Measurements from ENCODE around the gene ADIPOQ.
"Not testable (repeated sequence)": the region's sequence is repeated elsewhere in the genome, so short reads cannot be mapped to it uniquely, and the experiment has no call there.

Gene ADIPOQ

DNA sequence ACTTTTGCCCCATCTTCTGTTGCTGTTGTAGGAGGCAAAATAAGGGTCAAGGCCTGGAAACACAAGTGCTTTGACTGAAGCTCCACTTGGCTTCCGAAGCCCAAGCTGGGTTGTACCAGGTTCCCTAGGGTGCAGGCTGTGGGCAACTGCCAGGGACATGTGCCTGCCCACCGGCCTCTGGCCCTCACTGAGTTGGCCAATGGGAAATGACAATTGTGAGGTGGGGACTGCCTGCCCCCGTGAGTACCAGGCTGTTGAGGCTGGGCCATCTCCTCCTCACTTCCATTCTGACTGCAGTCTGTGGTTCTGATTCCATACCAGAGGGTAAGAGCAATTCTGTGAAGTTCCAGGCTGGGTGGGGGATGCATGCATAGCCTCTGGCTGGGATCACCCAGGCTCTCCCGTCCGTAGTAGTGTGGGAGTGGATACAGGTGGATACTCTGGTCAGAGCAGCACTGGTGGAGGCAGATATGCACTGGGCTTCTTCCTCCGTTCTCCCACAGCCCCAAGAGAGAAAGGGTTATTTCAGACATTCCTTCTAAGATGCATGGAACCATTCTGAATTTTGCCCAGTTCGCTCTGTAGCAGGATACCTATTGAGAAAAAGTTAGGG, at the start of gene ADIPOQ:
TSS of gene ADIPOQ (plus strand) at position 285 of the 613 bp plus-strand sequence. CDS start 10,349 bp downstream, outside the sequence.
- DNase-seq: no peak

- DNase-seq: no peak
Observed at GRCh38 chr3:186798239-186798874, 44.2 kb upstream of the ADIPOQ start.

DNA sequence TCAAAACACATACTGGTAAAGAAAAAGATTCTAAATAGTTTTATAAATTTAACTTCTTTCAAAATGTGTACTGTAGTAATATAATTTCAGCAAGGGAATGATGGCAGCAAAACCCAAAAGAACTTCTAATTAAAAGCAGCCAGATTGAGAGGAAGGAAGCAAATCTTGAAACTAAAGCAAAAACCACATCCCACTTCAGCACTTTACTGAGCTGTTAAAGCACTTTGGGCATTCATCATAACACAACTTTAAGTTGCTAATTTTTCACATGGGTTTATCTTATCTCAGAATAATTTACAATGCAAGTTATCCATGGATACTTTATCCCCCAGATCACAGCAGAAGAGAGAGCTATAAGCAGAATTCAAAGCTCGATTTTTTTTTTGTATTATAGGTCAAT, 42.2 kb upstream of the ADIPOQ start:
- DNase-seq: no peak

DNA sequence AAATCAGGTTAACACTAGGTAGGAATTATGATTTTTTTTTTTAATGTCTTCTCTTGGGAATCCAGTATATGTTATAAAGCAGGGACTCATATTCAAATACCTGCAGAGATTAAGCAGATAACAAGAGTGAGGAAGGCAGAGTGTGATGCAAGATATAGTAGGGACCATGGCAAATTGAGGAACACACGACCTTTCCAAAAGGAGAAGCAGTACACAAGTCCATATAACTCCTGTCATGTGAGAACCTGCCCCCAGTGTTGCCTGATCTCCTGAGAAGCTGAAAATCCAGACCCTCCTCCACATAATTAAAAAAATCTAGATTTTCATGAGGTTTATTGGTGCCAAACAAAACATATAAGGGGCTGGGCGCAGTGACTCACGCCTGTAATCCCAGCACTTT, 39.8 kb upstream of the ADIPOQ start:
- no peak for DNase-seq

- not testable (repeated sequence) for DNase-seq
Observed at GRCh38 chr3:186803447-186803846, 39.1 kb upstream of the ADIPOQ start.

DNA sequence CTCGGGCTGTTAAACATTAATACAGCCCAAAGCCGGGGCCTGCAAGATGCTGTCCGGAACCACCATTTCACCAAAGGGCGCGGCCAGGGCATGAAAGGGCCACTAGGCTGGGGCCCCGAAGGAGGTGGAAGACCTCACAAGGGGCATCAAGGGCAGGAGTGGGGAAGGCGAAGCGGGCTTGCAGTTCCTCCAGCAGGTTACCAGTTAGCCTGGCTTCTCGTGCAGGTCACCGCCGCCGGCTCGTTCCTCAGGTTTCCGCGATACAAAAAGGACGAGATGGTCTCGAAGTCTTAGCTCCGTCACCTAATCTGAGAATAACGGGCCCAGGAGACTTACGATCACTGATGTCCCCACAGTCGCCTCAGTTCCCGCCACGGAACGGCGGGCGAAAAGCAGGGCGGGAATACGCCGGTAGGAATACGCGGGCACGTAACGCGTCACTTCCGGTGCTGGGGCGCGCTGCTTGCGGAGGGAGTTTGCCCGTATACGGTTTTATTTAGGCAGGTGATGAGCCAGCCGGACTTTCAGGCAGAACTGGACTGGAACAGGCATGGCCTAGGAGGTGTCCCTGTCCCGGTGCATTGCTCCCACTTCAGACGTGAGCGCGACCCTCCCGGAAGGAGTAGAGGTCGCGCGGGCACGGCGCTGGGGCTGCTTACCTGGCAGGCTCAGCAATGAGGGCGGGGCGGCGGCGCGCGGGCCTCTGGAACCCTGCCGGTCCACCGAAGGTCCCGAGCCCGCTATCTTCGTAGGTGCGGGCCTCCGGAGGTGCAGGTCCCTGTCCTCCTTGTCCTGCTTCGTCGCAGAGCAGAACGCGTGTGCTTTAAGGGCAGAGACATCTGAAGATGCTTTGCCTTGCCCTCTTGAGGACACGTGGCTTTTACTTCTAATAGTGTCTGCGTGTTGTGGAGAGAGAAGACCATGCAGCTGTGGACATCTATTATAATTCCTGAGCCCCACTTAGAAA, 36.1 kb upstream of the ADIPOQ start, which contains the start of gene RFC4:
TSS of gene RFC4 (minus strand) at position 394 of the 967 bp plus-strand sequence. CDS start 1,769 bp downstream, outside the sequence.
- DNase-seq: peak; percentile 77

GRCh38 chr3:186807231-186807630, 35.3 kb upstream of the ADIPOQ start:
- no peak for DNase-seq

GRCh38 chr3:186810336-186810996, 32.0 kb upstream of the ADIPOQ start:
- no peak for DNase-seq

- not testable (repeated sequence) for DNase-seq
Observed at GRCh38 chr3:186811313-186811712, 31.2 kb upstream of the ADIPOQ start.

DNA sequence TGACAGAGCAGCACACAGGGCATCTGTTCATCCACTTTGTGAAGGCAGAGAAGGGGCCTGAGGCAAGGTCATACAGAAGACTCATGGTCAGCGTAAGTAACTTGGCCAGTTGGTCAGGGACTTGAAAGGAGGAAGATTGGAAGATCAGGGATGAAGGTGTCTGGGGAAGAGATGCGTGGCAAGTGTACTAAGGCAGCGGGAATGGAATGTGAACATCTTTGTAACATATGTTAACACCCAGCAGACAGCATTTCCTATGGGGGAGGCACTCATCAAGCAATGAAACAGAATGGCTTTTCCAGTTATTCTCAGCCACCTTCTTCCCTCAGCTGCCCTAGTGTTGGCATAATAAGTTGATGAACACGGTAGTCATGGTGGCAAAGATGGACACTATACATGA, 28.4 kb upstream of the ADIPOQ start:
- DNase-seq: no peak

GRCh38 chr3:186815435-186815834, 27.1 kb upstream of the ADIPOQ start:
- DNase-seq: no peak

DNA sequence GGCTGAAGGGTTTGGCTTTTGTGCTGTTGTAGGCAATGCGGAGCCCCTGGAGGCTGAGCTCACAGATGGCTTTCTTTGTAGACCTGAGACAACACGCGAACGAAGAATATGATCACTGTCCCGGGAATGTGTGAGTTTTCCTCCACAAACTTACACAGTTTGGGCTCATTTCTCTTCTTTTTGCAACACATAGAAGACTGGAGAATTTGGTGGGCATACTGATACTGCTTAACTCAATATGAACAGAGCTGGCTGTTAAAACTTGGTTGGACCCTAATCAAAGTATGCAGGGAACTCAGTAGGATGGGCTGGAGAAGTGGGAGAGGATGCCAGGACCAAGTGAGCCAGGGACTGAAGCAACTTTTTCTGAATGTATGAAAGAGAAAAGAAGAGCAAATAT, 24.0 kb upstream of the ADIPOQ start:
- DNase-seq: no peak

DNA sequence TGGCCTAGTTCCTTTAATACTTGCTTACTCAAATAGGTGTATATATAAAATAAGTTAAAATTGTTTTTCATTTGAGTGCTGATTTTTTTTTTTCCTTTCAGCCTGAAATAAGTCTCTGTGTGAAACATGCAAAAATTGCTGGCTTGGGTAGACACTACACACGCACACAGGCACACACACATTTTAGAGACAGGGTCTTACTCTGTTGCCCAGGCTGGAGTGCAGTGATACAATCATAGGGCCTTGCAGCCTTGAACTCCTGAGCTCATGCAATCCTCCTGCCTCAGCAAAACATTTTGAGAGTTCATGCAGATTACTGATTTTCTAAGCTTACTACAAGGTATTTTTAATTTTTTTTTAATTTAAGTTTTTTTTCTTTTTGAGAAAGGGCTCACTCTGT, 23.6 kb upstream of the ADIPOQ start:
- no peak for DNase-seq

GRCh38 chr3:186821429-186822387, 20.8 kb upstream of the ADIPOQ start:
- peak; percentile 14 for DNase-seq

- DNase-seq: not testable (repeated sequence)
Observed at GRCh38 chr3:186822388-186822759, 20.1 kb upstream of the ADIPOQ start.

DNA sequence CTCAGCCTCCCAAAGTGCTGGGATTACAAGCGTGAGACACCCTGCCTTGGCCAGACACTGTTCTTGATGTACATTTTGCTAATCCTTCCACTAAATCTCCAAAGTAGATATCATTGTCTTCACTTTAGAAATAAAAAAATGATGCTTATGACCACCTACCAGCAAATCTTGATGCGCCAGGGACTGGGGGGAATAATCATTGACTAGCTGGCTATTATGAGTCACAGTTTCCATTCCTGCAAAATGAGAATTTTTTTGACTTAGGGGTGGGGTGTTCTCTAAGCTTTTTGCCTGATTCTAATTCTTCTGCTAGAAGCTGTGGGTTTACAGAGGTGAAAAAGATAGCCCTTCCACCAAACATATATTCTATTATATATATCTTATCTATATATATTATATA, 19.1 kb upstream of the ADIPOQ start:
- no peak for DNase-seq

DNA sequence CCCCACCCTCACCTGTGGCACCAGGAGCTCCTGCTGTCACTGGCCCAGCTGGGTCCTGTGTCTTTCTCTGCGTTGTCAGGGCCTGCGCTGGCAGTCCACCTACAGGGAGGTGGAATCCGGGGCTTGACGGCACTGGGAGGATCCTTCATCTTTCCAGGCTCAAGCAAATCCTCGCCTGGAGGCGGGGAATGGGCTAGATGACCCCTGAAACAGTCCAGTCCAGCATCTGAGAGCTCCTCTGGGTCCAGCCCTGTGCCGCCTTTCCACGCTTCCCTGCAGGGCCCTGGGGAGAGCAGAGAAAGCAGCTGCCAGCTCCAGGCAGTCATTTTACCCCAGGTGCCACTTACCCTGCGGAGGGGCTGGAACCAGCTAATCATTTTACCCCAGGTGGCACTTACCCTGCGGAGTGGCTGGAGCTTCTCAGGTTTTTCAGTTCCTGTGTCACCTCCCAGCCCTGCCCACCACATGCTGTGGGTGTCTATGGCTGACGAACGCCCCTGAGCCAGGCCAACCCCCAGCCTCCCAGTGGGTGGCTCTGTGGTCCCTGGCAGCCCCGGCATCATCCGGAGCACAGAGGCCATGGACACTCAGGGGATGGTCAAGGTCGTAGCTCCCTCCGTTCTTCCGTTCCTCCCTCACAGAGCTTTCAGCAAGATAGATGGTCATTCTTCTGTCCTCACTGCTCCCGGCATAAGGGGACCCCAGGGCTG, 17.9 kb upstream of the ADIPOQ start:
- no peak for DNase-seq

DNA sequence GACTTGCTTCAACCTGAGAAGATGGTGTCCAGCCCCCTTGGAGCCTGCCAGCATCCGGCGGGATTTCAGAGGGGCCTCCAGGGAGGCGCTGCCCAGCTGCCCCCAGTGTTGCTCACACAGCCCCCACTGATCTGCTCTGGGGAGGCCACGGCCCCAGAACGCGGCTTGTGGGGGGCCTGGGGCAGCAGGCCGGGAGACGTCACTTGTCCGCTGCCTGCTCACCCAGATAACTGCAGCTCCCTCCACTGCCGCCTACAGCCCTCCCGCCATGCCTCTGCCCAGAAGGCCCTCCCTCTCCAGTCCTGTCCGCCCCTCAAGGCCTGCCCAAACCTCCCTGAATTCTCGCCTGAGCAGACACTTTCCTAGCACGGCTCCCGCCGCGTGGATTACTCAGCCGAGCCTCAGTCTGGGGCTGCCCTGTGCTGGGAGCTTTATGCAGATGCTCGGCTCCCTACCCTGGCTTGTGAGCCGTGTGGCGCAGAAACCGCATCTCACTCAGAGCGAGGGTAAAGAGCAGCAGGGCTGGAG, 17.2 kb upstream of the ADIPOQ start:
- no peak for DNase-seq

DNA sequence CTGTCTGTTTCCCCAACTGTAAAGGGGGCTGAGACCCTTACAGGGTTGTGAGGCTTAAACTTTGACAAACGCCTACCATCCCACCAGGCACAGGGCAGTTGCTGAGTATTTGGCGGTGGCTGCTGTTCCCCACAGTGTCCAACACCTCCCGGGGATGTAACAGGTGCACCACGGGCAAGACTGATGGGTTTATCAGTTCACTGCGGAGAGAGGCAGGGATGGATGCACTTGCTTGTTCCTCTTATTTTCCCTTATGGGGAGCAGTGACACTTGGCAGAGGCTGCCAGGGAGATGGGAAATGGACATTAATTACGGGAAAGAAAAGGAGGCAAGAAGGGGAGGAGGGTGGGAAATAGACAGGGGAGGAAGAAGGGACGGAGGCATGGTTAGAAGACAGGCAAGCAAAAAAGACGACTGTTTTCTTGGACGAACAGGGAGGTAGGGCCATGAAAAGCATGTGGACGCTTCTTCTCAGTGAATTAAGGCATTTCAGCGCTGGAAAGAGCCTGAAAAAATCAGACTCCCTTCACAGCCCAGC, 16.6 kb upstream of the ADIPOQ start:
- no peak for DNase-seq

GRCh38 chr3:186826410-186826975, 16.0 kb upstream of the ADIPOQ start:
- DNase-seq: no peak

All from NCI-H1092 (cell line).